B cell (primary cell): ENCODE measurements around the gene TRAPPC5.

Source experiments
- CTCF ChIP-seq: fragments of 200-600 bp; IDR thresholded peaks from one replicate; pipeline ENCODE4 v1.8.0; 2022; ENCODE audit warnings: antibody characterized with exemption, mild to moderate bottlenecking
- EZH2 ChIP-seq: IDR thresholded peaks from 2 replicates; pipeline ENCODE4 v1.6.1; 2012; ENCODE audit warnings: borderline replicate concordance, low read depth, mild to moderate bottlenecking, moderate library complexity, low read length; ENCODE audit not compliant: insufficient read depth, poor library complexity, severe bottlenecking

DNA sequence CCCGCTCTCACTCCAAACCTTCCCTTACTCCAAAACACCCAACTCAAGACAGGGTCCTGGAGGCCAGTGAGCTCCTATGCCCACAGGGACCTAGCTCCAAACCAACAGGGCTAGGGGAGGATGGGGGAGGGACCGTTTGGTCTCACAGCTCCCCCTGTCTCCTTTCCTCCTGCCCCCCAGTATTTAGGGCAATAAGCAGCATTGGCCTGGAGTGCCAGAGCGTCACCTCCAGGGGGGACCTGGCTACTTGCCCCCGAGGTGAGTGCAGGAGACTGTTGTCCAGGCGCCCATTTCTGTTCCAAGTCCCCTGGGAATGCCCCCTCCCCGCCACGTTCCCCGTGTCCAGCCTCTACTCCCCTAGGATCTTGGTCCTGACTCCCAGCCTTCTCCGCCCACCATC lies 11.0 kb upstream of the TRAPPC5 start:
- TF ChIP-seq CTCF (no peak), EZH2 (no peak)
